ENCODE data around the gene SNUPN.
A peak's percentile ranks its signal among the peaks of the same experiment; 100 is the strongest.
"Not testable (repeated sequence)": the region's sequence is repeated elsewhere in the genome, so short reads cannot be mapped to it uniquely, and the experiment has no call there.

SNUPN gene

GRCh38 chr15:75578173-75578947 is 47.2 kb downstream of the SNUPN start:
- no peak for DNase-seq

GRCh38 chr15:75577401-75578172 is 47.9 kb downstream of the SNUPN start:
- DNase-seq: peak in 1 of 2 experiments; percentile 19

GRCh38 chr15:75573648-75574384 is 51.7 kb downstream of the SNUPN start:
- DNase-seq: no peak

GRCh38 chr15:75570126-75570845 is 55.2 kb downstream of the SNUPN start:
- DNase-seq: no peak

GRCh38 chr15:75565062-75565970 is 60.2 kb downstream of the SNUPN start:
- DNase-seq: no peak

GRCh38 chr15:75561888-75562287 is 63.6 kb downstream of the SNUPN start:
- no peak for DNase-seq

GRCh38 chr15:75559360-75559759 is 66.2 kb downstream of the SNUPN start:
- not testable (repeated sequence) for DNase-seq

- not testable (repeated sequence) for DNase-seq
Measured at GRCh38 chr15:75558955-75559354, 66.6 kb downstream of the SNUPN start.

- no peak for DNase-seq
Measured at GRCh38 chr15:75554717-75555116, 70.8 kb downstream of the SNUPN start.

GRCh38 chr15:75553659-75554058 is 71.9 kb downstream of the SNUPN start:
- no peak for DNase-seq

- DNase-seq: peak; percentile 19 to 36
Measured at GRCh38 chr15:75551091-75551490, 74.4 kb downstream of the SNUPN start.

Data from Kasumi-1 (cell line).